Hepatocyte (in vitro differentiated cells): ENCODE results near the gene ABL1. TPM values are rescaled to one million over a fixed set of nuclear protein-coding genes. Genes with fewer than 3 reads are reported as not detected.
"Not testable (repeated sequence)": the region's sequence is repeated elsewhere in the genome, so short reads cannot be mapped to it uniquely, and the experiment has no call there.

Experiments used
- DNase-seq: peaks from one replicate; pipeline ENCODE4 v3.0.0-alpha.2; 2016; ENCODE audit warnings: low spot score
- H2AFZ ChIP-seq: fragments of 200-600 bp; sonication (generic); 2 replicates; pipeline ENCODE4 v1.6.0; 2016; ENCODE audit warnings: antibody characterized with exemption, mild to moderate bottlenecking
- H3K27ac ChIP-seq: fragments of 200-600 bp; sonication (generic); 2 replicates; pipeline ENCODE4 v1.5.1; 2016; ENCODE audit warnings: mild to moderate bottlenecking
- H3K27me3 ChIP-seq: fragments of 200-600 bp; sonication (generic); 2 replicates; pipeline ENCODE4 v1.6.1; 2016
- H3K36me3 ChIP-seq: fragments of 200-600 bp; sonication (generic); replicated peaks from 2 replicates; pipeline ENCODE4 v1.5.1; 2016; ENCODE audit warnings: low read depth; ENCODE audit not compliant: insufficient read depth
- H3K4me1 ChIP-seq: fragments of 200-600 bp; sonication (generic); 2 replicates; pipeline ENCODE4 v1.5.1; 2016; ENCODE audit warnings: mild to moderate bottlenecking, moderate library complexity; ENCODE audit not compliant: insufficient read depth
- H3K4me2 ChIP-seq: fragments of 200-600 bp; sonication (generic); 2 replicates; pipeline ENCODE4 v1.6.0; 2016
- H3K4me3 ChIP-seq: fragments of 200-600 bp; sonication (generic); 2 replicates; pipeline ENCODE4 v1.5.1; 2016; ENCODE audit warnings: mild to moderate bottlenecking
- H3K79me2 ChIP-seq: fragments of 200-600 bp; sonication (generic); 2 replicates; pipeline ENCODE4 v1.6.0; 2017; ENCODE audit warnings: mild to moderate bottlenecking
- H3K9me2 ChIP-seq: fragments of 200-600 bp; sonication (generic); replicated peaks from 2 replicates; pipeline ENCODE4 v1.6.0; 2017; ENCODE audit warnings: mild to moderate bottlenecking; ENCODE audit not compliant: insufficient read depth
- H3K9me3 ChIP-seq: fragments of 200-600 bp; sonication (generic); 2 replicates; pipeline ENCODE4 v1.5.1; 2016; ENCODE audit warnings: low read depth, mild to moderate bottlenecking
- H4K20me1 ChIP-seq: fragments of 200-600 bp; sonication (generic); 2 replicates; pipeline ENCODE4 v1.6.0; 2016; ENCODE audit warnings: mild to moderate bottlenecking; ENCODE audit not compliant: insufficient read depth, poor library complexity, severe bottlenecking
- EZH2 ChIP-seq: fragments of 200-600 bp; sonication (generic); IDR thresholded peaks from 2 replicates; pipeline ENCODE4 v1.6.1; 2016; ENCODE audit warnings: antibody characterized with exemption, mild to moderate bottlenecking, borderline replicate concordance
- EZH2phosphoT487 ChIP-seq: fragments of 200-600 bp; sonication (generic); IDR thresholded peaks from one replicate; pipeline ENCODE4 v1.6.1; 2018; ENCODE audit warnings: antibody characterized with exemption, mild to moderate bottlenecking, low read depth, moderate library complexity; ENCODE audit not compliant: unreplicated experiment, severe bottlenecking
- WGBS: methylation state at CpG from one replicate; pipeline ENCODE4 v1.1.6; 2016; ENCODE audit warnings: low lambda C conversion rate; ENCODE audit errors: missing lambda C conversion rate; 5-methylcytosine and 5-hydroxymethylcytosine counted together
- polyA plus RNA-seq: library from polyadenylated mRNA; unstranded; fragments of >200 nt; fragmentation: Nextera tagmentation; extraction: Ambion mirVana; gene quantifications from 2 replicates; pipeline ENCODE4 v1.2.1, GENCODE V29; 2016
- total RNA-seq: library from RNA; depleted of rRNA; stranded (reverse); fragments of >200 nt; gene quantifications from 2 replicates; pipeline ENCODE4 v1.2.3, GENCODE V29; 2014
- TF ChIP-seq, protein P1 (sequence below): fragments of 200-600 bp; sonication (generic); IDR thresholded peaks from 2 replicates; pipeline ENCODE4 v1.5.1; 2016; ENCODE audit warnings: antibody characterized with exemption, mild to moderate bottlenecking; ENCODE audit not compliant: poor library complexity

Gene ABL1
- total and polyA plus RNA-seq, 2 experiments from 2014 or later: 43.2 to 46.6 TPM

DNA sequence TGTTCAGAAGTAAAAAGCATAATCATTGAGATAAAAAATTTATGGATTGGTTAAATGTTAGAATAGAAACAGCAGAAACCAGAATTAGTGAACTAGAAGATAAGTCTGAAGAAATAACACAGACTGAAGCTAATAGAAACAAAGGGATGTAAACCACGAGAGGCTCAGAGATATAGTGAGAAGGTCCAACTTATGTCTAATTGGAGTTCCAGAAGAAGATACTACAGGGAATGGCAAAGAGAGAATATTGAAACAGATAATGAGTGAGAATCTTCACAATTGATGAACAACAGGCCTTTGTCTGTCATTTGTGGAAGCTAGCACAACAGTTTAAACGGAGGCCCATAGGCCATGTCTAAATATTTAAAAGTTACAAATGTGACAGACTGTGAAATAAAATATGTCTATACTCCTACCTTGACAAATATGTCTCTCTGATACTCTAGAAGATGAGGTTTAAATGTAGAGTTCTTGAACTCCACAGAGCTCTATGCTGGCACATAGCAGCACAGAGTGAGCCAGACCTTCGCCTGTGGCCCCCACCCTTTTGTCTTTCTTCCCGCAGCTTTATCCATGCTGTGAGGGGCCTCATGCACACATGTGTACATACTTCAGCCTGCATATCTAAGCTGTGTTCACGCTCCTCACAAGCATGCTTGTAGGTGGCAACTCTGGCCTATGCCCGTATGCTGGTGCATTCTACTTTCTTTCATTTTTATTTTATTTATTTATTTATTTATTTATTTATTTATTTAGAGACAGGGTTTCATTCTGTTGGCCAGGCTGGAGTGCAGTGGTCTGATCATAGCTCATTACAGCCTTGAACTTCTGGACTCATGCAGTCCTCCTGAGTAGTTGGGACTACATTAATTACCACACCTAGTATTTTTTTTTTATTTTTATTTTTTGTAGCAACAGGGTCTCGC is 45.0 kb upstream of the ABL1 start:
- H3K27ac ChIP-seq: no peak overlapping the region
- H3K4me2 ChIP-seq: no peak overlapping the region
- no peak overlapping the region for H3K4me3 ChIP-seq
- peaks cover 9% of the 10 kb centered on the region for H3K9me3 ChIP-seq
- H3K36me3 ChIP-seq: no peaks in the 10 kb centered on the region
- over 99% methylated on average over 7 of the region's 7 CpGs for WGBS
- H2AFZ ChIP-seq: no peak overlapping the region
- no peaks in the 10 kb centered on the region for H3K9me2 ChIP-seq
- H3K4me1 ChIP-seq: no peaks in the 10 kb centered on the region
- TF ChIP-seq, protein P1, sequence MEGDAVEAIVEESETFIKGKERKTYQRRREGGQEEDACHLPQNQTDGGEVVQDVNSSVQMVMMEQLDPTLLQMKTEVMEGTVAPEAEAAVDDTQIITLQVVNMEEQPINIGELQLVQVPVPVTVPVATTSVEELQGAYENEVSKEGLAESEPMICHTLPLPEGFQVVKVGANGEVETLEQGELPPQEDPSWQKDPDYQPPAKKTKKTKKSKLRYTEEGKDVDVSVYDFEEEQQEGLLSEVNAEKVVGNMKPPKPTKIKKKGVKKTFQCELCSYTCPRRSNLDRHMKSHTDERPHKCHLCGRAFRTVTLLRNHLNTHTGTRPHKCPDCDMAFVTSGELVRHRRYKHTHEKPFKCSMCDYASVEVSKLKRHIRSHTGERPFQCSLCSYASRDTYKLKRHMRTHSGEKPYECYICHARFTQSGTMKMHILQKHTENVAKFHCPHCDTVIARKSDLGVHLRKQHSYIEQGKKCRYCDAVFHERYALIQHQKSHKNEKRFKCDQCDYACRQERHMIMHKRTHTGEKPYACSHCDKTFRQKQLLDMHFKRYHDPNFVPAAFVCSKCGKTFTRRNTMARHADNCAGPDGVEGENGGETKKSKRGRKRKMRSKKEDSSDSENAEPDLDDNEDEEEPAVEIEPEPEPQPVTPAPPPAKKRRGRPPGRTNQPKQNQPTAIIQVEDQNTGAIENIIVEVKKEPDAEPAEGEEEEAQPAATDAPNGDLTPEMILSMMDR: no peak
- TF ChIP-seq EZH2 (no peak), EZH2phosphoT487 (no peak)
- H3K79me2 ChIP-seq: peaks cover 85% of the 10 kb centered on the region
- no peak for DNase-seq
- no peaks in the 10 kb centered on the region for H3K27me3 ChIP-seq
- H4K20me1 ChIP-seq: no peaks in the 10 kb centered on the region

DNA sequence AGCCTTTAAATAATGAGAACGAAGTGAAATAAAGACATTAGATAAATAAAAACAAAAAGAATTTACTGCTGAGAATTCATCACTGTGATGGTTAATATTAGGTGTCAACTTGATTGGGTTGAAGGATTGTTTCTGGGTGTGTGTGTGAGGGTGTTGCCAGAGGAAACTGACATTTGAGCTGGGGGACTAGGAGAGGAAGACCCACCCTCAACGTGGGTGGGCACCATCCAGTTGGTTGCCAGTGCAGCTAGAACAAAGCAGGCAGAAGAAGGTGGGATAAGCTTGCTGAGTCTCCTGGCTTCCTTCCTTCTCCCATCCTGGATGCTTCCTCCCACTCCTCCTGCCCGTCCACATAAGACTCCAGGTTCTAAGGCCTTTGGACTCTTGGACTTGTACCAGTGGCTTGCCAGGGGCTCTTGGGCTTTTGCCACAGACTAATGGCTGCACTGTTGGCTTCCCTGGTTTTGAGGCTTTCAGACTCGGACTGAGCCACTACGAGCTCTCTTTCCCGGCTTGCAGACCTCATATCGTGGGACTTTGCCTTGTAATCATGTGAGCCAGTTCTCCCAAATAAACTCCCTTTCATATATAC is 43.7 kb upstream of the ABL1 start:
- Histone ChIP-seq H4K20me1 (no peaks in the 10 kb centered on the region), H3K36me3 (no peaks in the 10 kb centered on the region), H3K9me3 (peaks cover 9% of the 10 kb centered on the region), H3K4me3 (no peak overlapping the region), H3K4me1 (no peaks in the 10 kb centered on the region), H3K4me2 (no peak overlapping the region), H2AFZ (no peak overlapping the region), H3K9me2 (no peaks in the 10 kb centered on the region), H3K79me2 (peaks cover 82% of the 10 kb centered on the region), H3K27me3 (no peaks in the 10 kb centered on the region), H3K27ac (no peak overlapping the region)
- DNase-seq: no peak
- TF ChIP-seq EZH2phosphoT487 (no peak), EZH2 (no peak)
- TF ChIP-seq, protein P1: no peak
- WGBS: 83% methylated on average over 7 of the region's 7 CpGs

DNA sequence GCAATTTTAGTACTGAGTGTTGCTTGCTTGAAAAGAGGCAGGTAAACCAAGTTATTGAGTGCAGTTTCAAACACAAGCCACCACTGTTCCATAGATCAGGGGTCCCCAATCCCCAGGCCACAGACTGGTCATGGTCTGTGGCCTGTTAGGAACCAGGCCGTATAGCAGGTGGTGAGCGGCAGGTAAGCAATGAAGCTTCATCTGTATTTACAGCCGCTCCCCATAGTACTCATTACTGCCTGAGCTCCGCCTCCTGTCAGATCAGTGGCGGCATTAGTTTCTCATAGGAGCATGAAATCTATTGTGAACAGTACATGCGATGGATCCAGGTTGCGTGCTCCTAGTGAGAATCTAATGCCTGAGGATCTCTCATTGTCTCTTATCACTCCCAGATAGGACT is 41.5 kb upstream of the ABL1 start:
- peaks cover 9% of the 10 kb centered on the region for H3K9me3 ChIP-seq
- no peak overlapping the region for H3K4me2 ChIP-seq
- no peaks in the 10 kb centered on the region for H3K4me1 ChIP-seq
- no peak overlapping the region for H3K27ac ChIP-seq
- H3K4me3 ChIP-seq: no peak overlapping the region
- no peaks in the 10 kb centered on the region for H3K36me3 ChIP-seq
- H3K27me3 ChIP-seq: no peaks in the 10 kb centered on the region
- H3K79me2 ChIP-seq: peaks cover 73% of the 10 kb centered on the region
- WGBS: 97% methylated on average over 7 of the region's 7 CpGs
- no peak for DNase-seq
- no peaks in the 10 kb centered on the region for H3K9me2 ChIP-seq
- no peak overlapping the region for H2AFZ ChIP-seq
- H4K20me1 ChIP-seq: no peaks in the 10 kb centered on the region
- TF ChIP-seq EZH2: no peak
- no peak for TF ChIP-seq EZH2phosphoT487
- TF ChIP-seq, protein P1: no peak

DNA sequence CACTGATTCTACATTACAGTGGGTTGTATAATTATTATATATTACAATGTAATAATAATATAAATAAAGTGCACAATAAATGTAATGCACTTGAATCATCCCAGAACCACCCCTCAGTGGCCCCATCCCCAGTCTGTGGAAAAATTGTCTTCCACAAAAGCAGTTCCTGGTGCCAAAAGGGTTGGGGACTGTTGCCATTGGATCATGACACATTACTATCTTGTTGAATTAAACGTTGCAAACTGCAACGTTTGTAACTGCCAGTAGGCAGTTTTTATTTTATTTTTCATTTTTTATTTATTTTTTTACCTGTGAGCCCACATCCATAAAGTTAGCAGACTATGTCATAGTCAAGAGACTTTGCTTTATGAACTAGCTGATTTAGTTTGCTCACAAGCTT is 41.0 kb upstream of the ABL1 start:
- 59% methylated on average over 2 of the region's 2 CpGs for WGBS
- H3K4me3 ChIP-seq, DNase-seq, H3K27me3 ChIP-seq, H4K20me1 ChIP-seq, H3K27ac ChIP-seq, H3K36me3 ChIP-seq, H3K4me2 ChIP-seq, H2AFZ ChIP-seq, H3K4me1 ChIP-seq, H3K9me3 ChIP-seq, H3K9me2 ChIP-seq: not testable (repeated sequence)
- H3K79me2 ChIP-seq: peaks cover 73% of the 10 kb centered on the region

DNA sequence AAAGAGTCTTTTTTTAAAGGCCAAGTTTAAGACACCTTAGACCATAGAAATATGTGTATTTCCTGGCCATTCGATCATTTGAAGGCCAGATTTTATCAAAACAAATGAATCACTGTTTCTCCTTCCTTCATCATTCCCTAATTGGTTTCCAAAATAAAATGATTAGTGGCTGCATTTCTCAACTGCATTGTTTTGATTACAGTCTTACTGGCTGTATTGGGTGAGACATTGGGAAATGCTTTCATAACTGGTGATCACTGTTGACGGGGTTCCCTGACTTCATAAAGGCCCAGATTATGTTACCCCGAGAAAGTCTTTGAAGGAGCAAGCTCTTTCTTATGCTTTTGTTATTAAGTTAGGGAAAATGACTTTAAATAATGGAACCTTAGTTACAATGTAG is 40.6 kb upstream of the ABL1 start:
- not testable (repeated sequence) for H2AFZ ChIP-seq, H3K27me3 ChIP-seq, H3K4me1 ChIP-seq, H4K20me1 ChIP-seq, H3K9me2 ChIP-seq, H3K36me3 ChIP-seq, H3K4me3 ChIP-seq, H3K27ac ChIP-seq, H3K9me3 ChIP-seq, DNase-seq, H3K4me2 ChIP-seq
- WGBS: 90% methylated on average over 3 of the region's 3 CpGs
- peaks cover 74% of the 10 kb centered on the region for H3K79me2 ChIP-seq
